Posterior vena cava (tissue), 2 donors: ENCODE data around the gene PDZD7. TPM values are rescaled to one million over a fixed set of nuclear protein-coding genes. Genes with fewer than 3 reads are reported as not detected.

Source experiments
- DNase-seq: peaks from one replicate; pipeline ENCODE4 v3.0.0-alpha.2; 2020; ENCODE audit warnings: low spot score
- intact Hi-C, 2 donors: fragments of 100-400 bp; cut with DNase I; formaldehyde crosslinking; loops; one replicate each; pipeline versions ENCODE4 v1.14.1 to v1.14.2; 2022 to 2023
- long read RNA-seq, 2 donors: library from polyadenylated mRNA; unstranded; transcript quantifications; one replicate each; pipeline ENCODE4 v2.0.0, GENCODE V29; 2020 to 2021
- total RNA-seq, 2 donors: library from RNA; stranded (reverse); fragmentation: NEBNext Ultra II Directional; extraction: Animal tissue kit (Norgen Biotek cat#: 25700); gene quantifications; one replicate each; pipeline ENCODE4 v1.2.1, GENCODE V29; 2021
- donor health status: DM: yes; HTN: yes; CAD: no.
- donor health status: DM: yes; HTN: yes; CAD: no.

PDZD7 gene
- total RNA-seq, result under 1 TPM; 0.48 to 0.83 TPM
- long read RNA-seq, donor 1, partial matches to known transcripts, result 0 of 1 reads
- long read RNA-seq, donor 1, other reads (novel, unspliced or antisense), result 1 of 1 reads
- long read RNA-seq, donor 2, partial matches to known transcripts, result 0 of 2 reads
- long read RNA-seq, donor 2, other reads (novel, unspliced or antisense), result 0 of 2 reads

DNA sequence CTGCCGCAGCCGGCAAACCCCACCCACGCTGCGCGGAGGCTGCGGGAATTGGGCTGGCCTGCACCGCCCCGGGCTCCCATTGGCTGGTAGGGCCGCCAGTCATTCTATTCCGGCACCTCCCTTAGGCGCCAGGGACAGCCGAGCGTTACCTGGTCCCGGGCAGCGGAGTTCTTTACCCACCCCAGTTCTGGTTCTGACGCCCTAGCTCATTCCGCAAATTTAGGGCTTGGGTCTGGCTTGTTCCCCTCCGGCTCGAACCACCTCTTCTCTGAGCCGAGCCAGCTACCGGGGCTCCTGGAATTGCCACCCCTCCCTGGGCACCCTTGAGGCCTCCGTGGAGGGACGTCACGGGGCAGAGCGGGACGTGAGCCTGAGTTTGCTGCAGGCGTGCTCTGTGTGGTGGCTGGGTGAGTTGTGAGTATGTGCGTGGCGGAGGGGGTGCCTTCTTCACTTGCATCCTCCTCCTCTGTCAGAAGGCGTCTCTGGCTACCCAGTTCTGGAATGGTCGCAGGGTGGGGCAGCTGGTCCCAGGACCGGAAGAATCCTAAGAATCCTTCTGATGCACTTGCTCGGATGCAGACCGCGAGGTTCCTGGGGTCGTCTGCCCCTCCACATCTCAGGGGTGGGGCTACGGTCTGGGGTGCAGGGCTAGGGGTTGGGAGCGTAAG lies at the start of gene PDZD7, which contains the start of gene SFXN3:
TSS of gene PDZD7 (minus strand) at position 2 of the 668 bp plus-strand sequence. CDS start 910 bp downstream, outside the sequence.
TSS of gene SFXN3 (plus strand) at position 107 of the 668 bp plus-strand sequence. CDS start 3,461 bp downstream, outside the sequence.
- DNase-seq, result peak; percentile 99
- intact Hi-C loops, result no loop called here

DNA sequence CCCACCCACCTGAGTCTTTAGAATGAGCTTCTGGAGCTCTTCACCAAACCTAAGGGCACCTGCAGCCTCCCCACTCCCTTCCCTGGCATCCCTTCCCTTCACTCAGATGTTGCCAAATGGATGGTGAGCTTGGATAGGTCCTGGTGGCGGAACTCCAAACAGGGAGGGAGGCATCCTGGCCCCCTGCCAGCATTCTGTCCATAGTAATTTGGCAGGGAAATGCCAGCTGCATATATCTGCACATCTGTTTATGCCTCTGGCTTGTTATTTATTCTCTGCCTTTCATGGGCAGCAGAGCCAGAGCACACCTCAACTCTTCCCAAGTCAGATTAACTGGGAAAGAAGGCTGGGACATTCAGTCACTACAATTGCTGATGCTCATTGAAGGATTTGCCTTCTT lies 48.9 kb upstream of the PDZD7 start:
- DNase-seq, result no peak
- intact Hi-C loops, result no loop called here

- no peak for DNase-seq
- intact Hi-C loops, result no loop called here
These were observed 45.7 kb upstream of the PDZD7 start for GRCh38 chr10:101076630-101077029.

DNA sequence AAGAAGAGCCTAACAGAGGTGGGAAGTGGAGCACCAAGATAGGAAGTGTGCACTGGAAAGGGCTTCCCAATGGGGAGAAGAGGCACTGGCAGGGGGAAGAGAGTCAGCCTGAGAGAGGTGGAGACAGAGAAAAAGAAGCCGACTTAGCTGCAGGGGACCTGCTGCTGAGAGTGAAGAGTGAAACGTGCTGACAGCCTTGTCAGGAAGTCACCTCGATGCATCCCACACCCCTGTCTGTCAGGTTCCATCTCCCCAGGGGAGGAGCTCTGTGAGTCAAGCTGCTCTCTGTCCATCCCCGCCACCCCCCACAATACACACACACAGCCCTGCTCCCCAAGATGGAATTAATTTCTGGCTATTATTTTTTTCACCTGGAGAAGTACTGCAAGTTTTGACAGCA lies 44.8 kb upstream of the PDZD7 start:
- no peak for DNase-seq
- intact Hi-C loops, result no loop called here

DNA sequence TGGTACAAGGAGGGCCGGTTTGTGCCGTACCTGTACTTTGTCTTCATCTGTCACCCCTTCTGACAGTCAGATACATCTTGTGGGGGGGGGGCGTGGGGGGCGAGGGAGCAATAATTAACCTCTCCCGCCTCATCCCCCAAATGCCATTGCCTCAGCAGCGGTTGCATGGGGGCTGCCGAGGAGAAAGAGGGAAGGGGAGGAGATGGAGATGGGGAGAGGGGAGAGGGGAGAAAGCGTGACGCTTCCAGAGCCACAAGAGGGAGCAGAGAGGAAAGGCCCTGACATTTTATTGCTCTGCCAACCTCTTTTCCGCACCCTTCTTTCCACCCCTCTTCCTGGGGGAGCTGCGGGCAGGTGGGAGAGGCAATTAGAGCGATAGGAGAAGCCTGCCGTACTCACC lies 42.7 kb upstream of the PDZD7 start:
- intact Hi-C loops, result no loop called here
- no peak for DNase-seq

GRCh38 chr10:101072923-101073322 lies 42.0 kb upstream of the PDZD7 start:
- intact Hi-C loops, result no loop called here
- no peak for DNase-seq

DNA sequence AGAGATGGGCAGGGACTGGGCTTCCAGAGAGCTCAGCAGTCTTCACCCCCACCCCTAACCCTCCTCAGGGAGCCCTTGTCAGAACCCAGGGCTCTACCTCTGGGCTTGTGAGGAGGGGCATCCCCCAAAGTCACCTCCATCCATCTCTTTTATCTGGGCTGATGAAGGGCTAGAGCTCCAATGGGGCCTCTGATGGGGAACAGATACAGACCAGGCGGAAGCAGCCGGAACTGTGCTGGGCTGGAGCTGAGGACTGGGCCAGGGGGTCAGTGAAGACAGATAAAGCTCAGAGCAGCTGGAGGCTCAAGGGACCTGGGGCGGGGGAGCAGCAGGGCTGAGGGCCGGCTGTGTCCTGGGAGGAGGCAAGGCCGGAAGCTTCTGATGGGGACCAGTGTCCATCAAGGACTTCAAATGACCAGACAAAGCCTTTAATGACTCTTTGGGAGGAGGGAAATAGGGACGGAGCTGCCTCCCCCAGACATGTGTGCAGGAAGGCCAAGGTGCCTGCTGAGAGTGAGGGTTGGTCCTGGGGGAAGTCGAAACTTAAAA lies 41.0 kb upstream of the PDZD7 start:
- intact Hi-C loops, result no loop called here
- no peak for DNase-seq

- DNase-seq, result no peak
These were observed 40.4 kb upstream of the PDZD7 start for GRCh38 chr10:101071267-101071884.

DNA sequence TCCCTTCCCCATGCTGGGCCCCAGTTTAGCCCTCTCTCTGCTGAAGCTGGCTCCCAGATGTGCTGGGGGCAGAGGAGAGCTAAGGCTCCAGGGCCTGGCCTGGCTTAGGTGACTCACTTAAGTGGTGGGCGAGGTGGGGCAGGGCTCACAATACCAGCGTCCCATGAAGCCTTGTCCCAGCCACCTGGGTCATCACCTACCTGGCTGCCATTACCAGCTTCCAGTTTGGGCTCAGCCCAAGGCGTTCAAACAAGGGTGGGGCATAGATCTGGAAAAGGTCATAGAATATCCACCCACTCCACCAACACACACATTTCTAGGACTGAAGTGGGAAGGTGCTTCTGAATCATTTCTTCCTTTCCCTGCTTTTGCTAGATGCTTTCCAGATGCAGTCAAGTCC lies 39.2 kb upstream of the PDZD7 start:
- intact Hi-C loops, result no loop called here

More at GRCh38 chr10:101071267-101071884, 40.4 kb upstream of the PDZD7 start:
- intact Hi-C loops, result no loop called here

DNA sequence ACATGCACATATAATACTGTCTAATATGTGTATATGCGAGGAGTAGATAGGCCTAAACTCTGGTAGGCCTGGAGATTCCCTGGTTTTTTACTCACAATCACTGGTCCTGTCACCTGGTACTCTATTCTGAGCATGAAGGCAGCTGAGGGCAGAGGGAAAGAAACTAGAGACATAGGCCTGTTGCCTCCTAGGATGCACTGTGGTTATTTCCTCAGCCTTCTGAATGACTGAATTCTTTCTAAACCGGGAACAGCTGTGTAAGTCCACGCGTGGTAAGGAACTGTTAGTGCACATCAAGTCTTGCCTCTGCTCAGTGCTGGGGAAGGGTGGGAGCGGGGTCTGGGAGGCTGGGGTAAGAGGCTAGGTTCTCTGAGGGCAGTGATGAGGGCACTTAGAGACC lies 38.5 kb upstream of the PDZD7 start:
- intact Hi-C loops, result no loop called here
- no peak for DNase-seq

More for the DNA sequence above, 39.2 kb upstream of the PDZD7 start:
- DNase-seq, result no peak

GRCh38 chr10:101067356-101068083 lies 36.6 kb upstream of the PDZD7 start:
- intact Hi-C loops, result loop anchor here in 1 of 2 donors (1.0 kb wide), 1 partner anchor 26 kb away; no protein-coding TSS in a partner anchor
- no peak for DNase-seq

GRCh38 chr10:101066896-101067355 lies 36.0 kb upstream of the PDZD7 start:
- no peak for DNase-seq
- intact Hi-C loops, result loop anchor here in 1 of 2 donors (1.0 kb wide), 1 partner anchor 26 kb away; no protein-coding TSS in a partner anchor

DNA sequence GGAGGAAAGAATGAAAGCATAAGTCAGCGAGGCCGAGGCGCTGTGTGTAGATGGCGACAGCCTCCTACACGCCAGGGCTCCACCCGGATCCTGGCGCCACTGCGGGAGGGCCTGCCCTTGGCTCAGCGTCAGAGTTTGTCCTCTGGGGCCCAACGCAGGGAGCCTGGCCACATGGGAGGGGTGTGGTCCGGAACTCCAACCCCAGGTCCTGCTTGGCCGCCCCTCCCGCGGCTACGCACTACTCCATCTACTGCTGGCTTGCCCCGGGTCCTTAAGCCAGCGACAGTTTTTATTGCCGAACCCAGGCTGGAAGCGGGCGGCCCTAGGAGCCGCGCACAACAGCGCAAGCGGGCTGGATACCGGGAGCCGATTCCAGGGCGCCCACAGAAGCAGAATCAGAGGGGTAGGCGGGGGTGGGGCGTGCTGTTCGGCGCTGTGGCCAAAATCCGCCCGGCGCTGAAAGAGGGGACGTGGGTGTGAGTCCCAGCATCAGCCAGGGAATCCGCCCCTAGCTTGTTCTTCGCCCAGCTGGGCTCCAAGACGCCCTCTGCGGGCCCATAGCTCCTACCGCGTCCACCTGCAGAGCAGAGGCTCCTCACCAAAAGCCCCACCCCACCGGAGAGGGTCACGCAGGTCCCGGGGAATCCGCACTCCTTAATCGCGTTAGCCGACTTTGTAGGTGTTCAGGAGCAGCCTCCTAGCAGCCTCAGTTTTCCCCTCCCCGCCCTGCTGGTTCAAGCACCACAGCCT lies 35.4 kb upstream of the PDZD7 start:
- intact Hi-C loops, result no loop called here
- peak; percentile 92 for DNase-seq

GRCh38 chr10:101065481-101066145 lies 34.7 kb upstream of the PDZD7 start:
- intact Hi-C loops, result no loop called here
- DNase-seq, result no peak

DNA sequence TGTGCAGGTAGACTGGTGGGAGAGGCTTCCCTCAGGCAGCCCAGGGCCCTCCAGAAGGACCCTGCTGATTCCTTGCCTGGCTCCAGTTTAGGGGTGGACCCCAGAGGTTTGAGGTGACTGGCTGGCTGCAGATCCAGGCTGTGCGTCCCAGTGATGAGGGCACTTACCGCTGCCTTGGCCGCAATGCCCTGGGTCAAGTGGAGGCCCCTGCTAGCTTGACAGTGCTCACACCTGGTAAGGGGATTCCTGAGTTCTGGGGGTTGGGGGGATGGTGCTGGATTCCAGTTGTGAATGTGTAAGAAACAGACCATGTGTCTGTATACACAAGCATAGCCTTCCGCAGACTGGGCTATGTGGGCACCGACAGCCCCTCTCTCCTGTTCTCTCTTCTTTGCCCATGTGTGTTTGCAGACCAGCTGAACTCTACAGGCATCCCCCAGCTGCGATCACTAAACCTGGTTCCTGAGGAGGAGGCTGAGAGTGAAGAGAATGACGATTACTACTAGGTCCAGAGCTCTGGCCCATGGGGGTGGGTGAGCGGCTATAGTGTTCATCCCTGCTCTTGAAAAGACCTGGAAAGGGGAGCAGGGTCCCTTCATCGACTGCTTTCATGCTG lies 33.6 kb upstream of the PDZD7 start:
- intact Hi-C loops, result no loop called here

GRCh38 chr10:101063548-101064414 lies 32.9 kb upstream of the PDZD7 start:
- intact Hi-C loops, result no loop called here
- no peak for DNase-seq

More for the DNA sequence above, 33.6 kb upstream of the PDZD7 start:
- DNase-seq, result no peak

DNA sequence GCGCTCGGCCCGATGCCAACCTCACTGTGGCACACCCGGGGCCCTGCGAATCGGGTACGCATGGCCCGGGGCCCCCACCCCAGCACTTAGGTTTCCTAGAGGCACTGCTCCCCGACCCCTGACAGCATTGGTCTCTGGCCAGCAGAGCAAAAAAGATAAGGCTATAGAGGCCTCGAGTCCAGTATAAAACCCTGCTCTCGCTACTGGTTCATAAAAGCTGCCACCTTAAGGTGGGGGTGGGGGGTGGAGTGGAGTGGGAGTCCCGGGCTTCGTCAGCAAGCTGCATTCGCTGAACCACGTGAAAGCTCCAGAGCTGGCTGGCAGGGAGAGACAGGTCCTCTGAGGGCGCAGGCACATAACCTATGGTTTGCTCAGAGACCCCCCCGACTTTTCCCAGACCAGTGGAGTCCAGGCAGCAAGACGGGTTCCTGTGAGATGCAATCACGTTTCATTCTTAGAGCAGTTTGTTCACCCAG lies 32.2 kb upstream of the PDZD7 start:
- DNase-seq, result no peak
- intact Hi-C loops, result no loop called here
